ENCODE measurements around the gene TBC1D9B.

DNA sequence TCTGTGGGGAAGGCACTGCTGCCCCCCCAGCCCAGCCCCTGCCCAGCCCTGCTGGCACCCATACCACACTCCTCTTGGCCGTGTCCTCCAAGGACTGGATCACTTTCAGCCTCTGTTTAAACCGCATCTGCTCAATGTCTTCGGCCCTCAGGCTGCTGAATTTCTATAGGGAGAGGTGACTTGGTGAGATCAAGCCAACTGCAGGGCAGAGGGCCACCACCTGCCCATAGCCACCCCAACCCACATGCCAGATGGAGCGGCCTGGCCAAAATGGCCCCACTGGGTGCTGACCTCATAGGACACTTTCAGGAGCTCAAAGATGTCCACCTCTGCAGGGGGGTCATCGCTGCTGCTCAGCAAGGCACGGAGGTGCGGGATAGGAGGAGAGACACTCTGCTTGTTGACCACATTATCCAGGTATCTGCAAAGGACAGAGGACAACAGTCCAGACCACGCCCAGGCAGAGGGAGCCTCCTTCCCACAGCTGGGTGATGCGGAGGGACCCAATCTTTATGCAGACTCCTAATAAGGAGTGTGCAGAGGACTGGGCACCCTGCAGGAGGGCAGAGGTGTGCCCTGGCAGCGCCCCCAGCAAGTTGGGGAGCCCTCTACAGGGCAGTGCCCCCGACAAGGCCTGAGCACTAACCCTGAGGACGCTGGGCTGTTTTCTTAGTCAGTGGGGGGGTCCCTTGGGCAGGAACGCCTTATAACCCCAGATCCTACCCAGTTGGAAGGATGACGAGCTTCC lies 34.7 kb downstream of the TBC1D9B start:
- TF ChIP-seq TARDBP (IDR thresholded peaks at IDR 0.05) (no peak), SP1 (IDR thresholded peaks at IDR 0.05) (no peak)

Measured in HEK293T (cell line).